GM12878 (cell line): ENCODE results near the gene PLGRKT. TPM values are rescaled to one million over a fixed set of nuclear protein-coding genes. Genes with fewer than 3 reads are reported as not detected.

Source experiments
- ATAC-seq: fragments of 200-7000 bp; cut with Tn5 transposase; 3 replicates; pipeline ENCODE4 v1.9.1; 2020; ENCODE audit warnings: mild to moderate bottlenecking, moderate library complexity
- BruUV-seq: library from RNA; stranded (reverse); fragments of 400-500 nt; replicated peaks from 2 replicates; lab custom pipeline; 2021; lab: Mats Ljungman, UMichigan
- CTCF ChIA-PET: fragments of 300-600 bp; sonication (Branson Sonifier 250); formaldehyde crosslinking; extraction: SDS; loops from one replicate; lab custom pipeline; 2021; ENCODE audit warnings: inconsistent platforms; lab: Yijun Ruan, JAX
- POLR2A ChIA-PET: fragments of 350-600 bp; formaldehyde crosslinking; extraction: SDS; loops from one replicate; lab custom pipeline; 2021; ENCODE audit warnings: inconsistent platforms; lab: Charles Lee
- RAD21 ChIA-PET: fragments of 300-600 bp; sonication (Branson Sonifier 250); formaldehyde crosslinking; loops from one replicate; lab custom pipeline; 2023; ENCODE audit warnings: antibody characterized with exemption; ENCODE audit not compliant: unreplicated experiment; lab: Charles Lee
- SMC1A ChIA-PET: fragments of 300-600 bp; sonication (Branson Sonifier 250); formaldehyde crosslinking; loops from one replicate; lab custom pipeline; 2023; ENCODE audit not compliant: unreplicated experiment, uncharacterized antibody; lab: Charles Lee
- DNase-seq: peaks from one replicate; pipeline ENCODE4 v3.0.0-alpha.2; 2011; ENCODE audit warnings: low read depth, low spot score
- FAIRE-seq: peaks from 3 replicates; lab custom pipeline; 2011; peaks lifted over from hg19 to GRCh38; lab: Jason Lieb, UNC
- H2AFZ ChIP-seq: 2 replicates; pipeline ENCODE4 v1.6.0; 2011; ENCODE audit warnings: low read depth, low read length, control low read depth; ENCODE audit not compliant: control insufficient read depth
- H3K27ac ChIP-seq: 2 replicates; pipeline ENCODE4 v1.5.1; 2011; ENCODE audit warnings: control low read depth; ENCODE audit not compliant: control insufficient read depth, insufficient read depth
- H3K27me3 ChIP-seq, 2 experiments: replicated peaks in 1 of 2; 2 replicates each; pipeline versions ENCODE4 v1.6.0 to v1.6.1; 2011; ENCODE audit warnings: low read length in 1 of 2; ENCODE audit not compliant: control insufficient read depth in 2 of 2, insufficient read depth in 2 of 2
- H3K36me3 ChIP-seq, 2 experiments: 2 replicates each; pipeline ENCODE4 v1.5.1; 2011; ENCODE audit warnings: low read length in 1 of 2; ENCODE audit not compliant: control insufficient read depth in 2 of 2, insufficient read depth in 2 of 2
- H3K4me1 ChIP-seq: 2 replicates; pipeline ENCODE4 v1.6.1; 2011; ENCODE audit warnings: mild to moderate bottlenecking, low read length, moderate library complexity, mixed read lengths; ENCODE audit not compliant: control insufficient read depth, insufficient read depth
- H3K4me2 ChIP-seq: 2 replicates; pipeline ENCODE4 v1.6.0; 2011; ENCODE audit warnings: control low read depth; ENCODE audit not compliant: control insufficient read depth, insufficient read depth
- H3K4me3 ChIP-seq: fragments of 200-600 bp; sonication (generic); 2 replicates; pipeline ENCODE4 v1.5.1; 2016
- H3K79me2 ChIP-seq: 2 replicates; pipeline ENCODE4 v1.6.0; 2011; ENCODE audit warnings: low read length; ENCODE audit not compliant: control insufficient read depth, insufficient read depth
- H3K9ac ChIP-seq: 2 replicates; pipeline ENCODE4 v1.8.0; 2011; ENCODE audit warnings: low read length, control low read depth, mixed read lengths; ENCODE audit not compliant: control insufficient read depth, insufficient read depth
- H3K9me3 ChIP-seq: replicated peaks from 3 replicates; pipeline ENCODE4 v1.5.1; 2011; ENCODE audit warnings: mild to moderate bottlenecking, low read length; ENCODE audit not compliant: control insufficient read depth, insufficient read depth
- H4K20me1 ChIP-seq: 2 replicates; pipeline ENCODE4 v1.6.0; 2011; ENCODE audit not compliant: control insufficient read depth, insufficient read depth
- BACH1 ChIP-seq: fragments of 450-650 bp; IDR thresholded peaks from 2 replicates; pipeline ENCODE4 v1.6.1; 2017; ENCODE audit warnings: mild to moderate bottlenecking, borderline replicate concordance
- BCL3 ChIP-seq: IDR thresholded peaks from 2 replicates; pipeline ENCODE4 v1.6.1; 2011; ENCODE audit warnings: borderline replicate concordance, low read depth, mild to moderate bottlenecking, moderate library complexity, low read length; ENCODE audit not compliant: insufficient read depth, poor library complexity, severe bottlenecking
- BHLHE40 ChIP-seq, 2 experiments: fragments of 450-650 bp in 1 of 2; IDR thresholded peaks; 2 replicates each; pipeline ENCODE4 v1.6.1; 2011 to 2017; ENCODE audit warnings: low read depth in 2 of 2, borderline replicate concordance in 1 of 2, improper control_type of control experiment in 1 of 2, low read length in 1 of 2, mild to moderate bottlenecking in 1 of 2
- CBX5 ChIP-seq: sonication (generic); IDR thresholded peaks from 2 replicates; pipeline ENCODE4 v1.6.1; 2016; ENCODE audit warnings: low read depth, moderate library complexity, mild to moderate bottlenecking, inconsistent platforms
- GATAD2B ChIP-seq: fragments of 450-650 bp; conservative IDR thresholded peaks from 2 replicates; pipeline ENCODE4 v1.6.1; 2017; ENCODE audit warnings: low read depth, mild to moderate bottlenecking, moderate library complexity
- IKZF1 ChIP-seq: fragments of 450-650 bp; conservative IDR thresholded peaks from 2 replicates; pipeline ENCODE4 v1.6.1; 2017; ENCODE audit warnings: antibody characterized with exemption, mild to moderate bottlenecking
- NBN ChIP-seq: fragments of 450-650 bp; IDR thresholded peaks from 2 replicates; pipeline ENCODE4 v1.6.1; 2016
- PML ChIP-seq: IDR thresholded peaks from 2 replicates; pipeline ENCODE4 v1.6.1; 2012; ENCODE audit warnings: low read length, inconsistent platforms
- RB1 ChIP-seq: fragments of 450-650 bp; formaldehyde crosslinking; IDR thresholded peaks from 2 replicates; pipeline ENCODE4 v1.6.1; 2017; ENCODE audit warnings: mild to moderate bottlenecking, borderline replicate concordance
- TCF12 ChIP-seq: IDR thresholded peaks from 2 replicates; pipeline ENCODE4 v1.6.1; 2011; ENCODE audit warnings: low read depth, mild to moderate bottlenecking, low read length
- ZNF687 ChIP-seq: fragments of 450-650 bp; IDR thresholded peaks from 2 replicates; pipeline ENCODE4 v1.6.1; 2017; ENCODE audit warnings: mild to moderate bottlenecking, moderate library complexity
- WGBS: methylation state at CpG from one replicate; pipeline ENCODE4 v1.1.6; 2016; ENCODE audit warnings: low lambda C conversion rate; ENCODE audit not compliant: insufficient replicate concordance, insufficient coverage; ENCODE audit errors: missing lambda C conversion rate; 5-methylcytosine and 5-hydroxymethylcytosine counted together
- in situ Hi-C: fragments of 300-500 bp; cut with MboI; formaldehyde crosslinking; loops from 9 replicates; pipeline ENCODE4 v1.14.3; 2018; ENCODE audit warnings: mixed read lengths
- intact Hi-C: fragments of 100-400 bp; cut with micrococcal nuclease; formaldehyde crosslinking; loops from one replicate; pipeline ENCODE4 v1.14.2; 2022; ENCODE audit not compliant: unreplicated experiment
- polyA plus RNA-seq, 11 experiments: library from polyadenylated mRNA; depleted of rRNA in 4 of 11; unstranded in 6 of 11; stranded (reverse) in 5 of 11; fragments of >200 nt; fragmentation: Nextera tagmentation in 4 of 11; fragmentation: Illumina TruSeq in 1 of 11; extraction: Ambion mirVana in 4 of 11; extraction: Trizol in 1 of 11; gene quantifications; 1 replicate in 1 of 11; 2 replicates in 10 of 11; pipeline versions ENCODE4 v1.2.1 to v1.2.3, GENCODE V29; 2011 to 2016; ENCODE audit warnings: inconsistent platforms in 2 of 11, missing spikeins in 2 of 11, low read depth in 1 of 11
- total RNA-seq, 4 experiments: library from RNA; depleted of rRNA in 3 of 4; stranded (reverse); fragments of >200 nt in 3 of 4; fragmentation: Illumina TruSeq in 1 of 4; extraction: Trizol in 1 of 4; gene quantifications; 2 replicates each; pipeline versions ENCODE4 v1.2.1 to v1.2.3, GENCODE V29; 2013 to 2021
- TF ChIP-seq, protein P1 (sequence below): IDR thresholded peaks from 2 replicates; pipeline ENCODE4 v1.6.1; 2011; ENCODE audit warnings: mild to moderate bottlenecking, low read depth, low read length, moderate library complexity; ENCODE audit not compliant: insufficient replicate concordance
- TF ChIP-seq, protein P2 (sequence below): fragments of 450-650 bp; IDR thresholded peaks from 2 replicates; pipeline ENCODE4 v1.6.1; 2016; ENCODE audit warnings: mild to moderate bottlenecking

The PLGRKT gene
- total and polyA plus RNA-seq, 10 of the 15 experiments (the other 5 are each of a cell fraction or from before 2014, with no cell fraction given), result 25.2 to 72.3 (median 38.4) TPM

DNA sequence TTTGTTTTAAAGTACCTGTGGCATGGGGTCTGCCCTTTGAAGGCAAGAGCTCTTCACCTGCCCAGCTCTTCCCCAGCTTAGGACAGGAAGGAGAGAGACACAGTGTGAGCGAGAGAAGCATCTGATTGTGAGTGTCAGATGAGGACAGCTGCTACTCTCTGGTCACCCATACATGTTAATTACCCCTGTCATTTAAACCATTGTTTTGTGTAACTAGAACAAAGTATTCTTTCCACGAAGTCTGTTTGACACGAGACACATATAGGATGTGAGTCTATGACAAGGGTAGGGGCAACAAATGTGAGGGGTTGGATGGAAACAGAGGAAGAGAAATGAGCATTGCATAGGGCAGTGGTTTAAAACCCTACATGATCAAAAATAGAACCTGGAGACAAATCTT lies 9.6 kb upstream of the PLGRKT start:
- intact Hi-C loops, result loop anchor here (10.0 kb wide), 1 partner anchor 783 kb away; the partner anchor contains the start of genes PLPP6 and SPATA6L
- ChIA-PET RAD21 (interaction anchor here (0.9 to 5.3 kb wide), 6 partner anchors 8 to 685 kb away, joined by 4 to 149 read pairs (median 72); partner anchors contain the start of genes PDCD1LG2 and PLGRKT), POLR2A (interaction anchor here (1.0 to 5.5 kb wide), 3 partner anchors 9 to 136 kb away, joined by 3 to 66 read pairs (median 58); partner anchors contain the start of gene PLGRKT), SMC1A (interaction anchor here (0.6 to 5.6 kb wide), 10 partner anchors 9 to 153 kb away, joined by 3 to 161 read pairs (median 8); partner anchors contain the start of genes PDCD1LG2 and PLGRKT), CTCF (interaction anchor here (0.8 to 4.6 kb wide), 9 partner anchors 8 to 685 kb away, joined by 3 to 172 read pairs (median 5); partner anchors contain the start of gene PDCD1LG2)
- WGBS, result 18% methylated on average over 3 of the region's 3 CpGs
- Histone ChIP-seq H3K79me2 (peaks cover 30% of the 10 kb centered on the region), H3K4me2 (peak overlapping the region; percentile 36; the same call in 1 of the 2 replicates), H3K36me3 (no peaks in the 10 kb centered on the region), H3K9me3 (no peaks in the 10 kb centered on the region), H3K4me3 (no peak overlapping the region), H3K9ac (no peak overlapping the region; the same call in 1 of the 2 replicates), H2AFZ (peak overlapping the region; percentile 62), H3K4me1 (peaks cover 41% of the 10 kb centered on the region), H3K27me3 (no peaks in the 10 kb centered on the region), H4K20me1 (no peaks in the 10 kb centered on the region), H3K27ac (peak overlapping the region; percentile 97)
- BruUV-seq, result no TSS peak
- in situ Hi-C loops, result no loop called here
- no peak for DNase-seq
- TF ChIP-seq TCF12 (0 out of 2 replicates have a peak, but pooled peaks have one; percentile 20), BCL3 (no peak), PML (no peak), BACH1 (no peak), GATAD2B (0 out of 2 replicates have a peak, but pooled peaks have one; percentile 14), RB1 (no peak), NBN (no peak), ZNF687 (peak; percentile 50; the same call in 1 of the 2 replicates), CBX5 (no peak), IKZF1 (no peak), BHLHE40 (IDR thresholded peaks at IDR 0.05; ENCODE audit: borderline replicate concordance in 1 of 2, low read depth in 2 of 2, low read length in 1 of 2) (peak in 1 of 2 experiments; percentile 60; a peak in 2 of 4 replicates)
- TF ChIP-seq, protein P1, sequence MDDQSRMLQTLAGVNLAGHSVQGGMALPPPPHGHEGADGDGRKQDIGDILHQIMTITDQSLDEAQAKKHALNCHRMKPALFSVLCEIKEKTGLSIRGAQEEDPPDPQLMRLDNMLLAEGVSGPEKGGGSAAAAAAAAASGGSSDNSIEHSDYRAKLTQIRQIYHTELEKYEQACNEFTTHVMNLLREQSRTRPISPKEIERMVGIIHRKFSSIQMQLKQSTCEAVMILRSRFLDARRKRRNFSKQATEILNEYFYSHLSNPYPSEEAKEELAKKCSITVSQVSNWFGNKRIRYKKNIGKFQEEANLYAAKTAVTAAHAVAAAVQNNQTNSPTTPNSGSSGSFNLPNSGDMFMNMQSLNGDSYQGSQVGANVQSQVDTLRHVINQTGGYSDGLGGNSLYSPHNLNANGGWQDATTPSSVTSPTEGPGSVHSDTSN, result no peak
- TF ChIP-seq, protein P2, sequence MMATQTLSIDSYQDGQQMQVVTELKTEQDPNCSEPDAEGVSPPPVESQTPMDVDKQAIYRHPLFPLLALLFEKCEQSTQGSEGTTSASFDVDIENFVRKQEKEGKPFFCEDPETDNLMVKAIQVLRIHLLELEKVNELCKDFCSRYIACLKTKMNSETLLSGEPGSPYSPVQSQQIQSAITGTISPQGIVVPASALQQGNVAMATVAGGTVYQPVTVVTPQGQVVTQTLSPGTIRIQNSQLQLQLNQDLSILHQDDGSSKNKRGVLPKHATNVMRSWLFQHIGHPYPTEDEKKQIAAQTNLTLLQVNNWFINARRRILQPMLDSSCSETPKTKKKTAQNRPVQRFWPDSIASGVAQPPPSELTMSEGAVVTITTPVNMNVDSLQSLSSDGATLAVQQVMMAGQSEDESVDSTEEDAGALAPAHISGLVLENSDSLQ, result peak; percentile 62
- FAIRE-seq, result no peak
- peak; percentile 22 for ATAC-seq
